Kidney epithelial cell (primary cell): ENCODE results near the gene ZNF649. TPM values are rescaled to one million over a fixed set of nuclear protein-coding genes. Genes with fewer than 3 reads are reported as not detected.
A peak's percentile ranks its signal among the peaks of the same experiment; 100 is the strongest.

ENCODE experiments used
- DNase-seq: peaks from one replicate; pipeline ENCODE4 v3.0.0-alpha.2; 2010; ENCODE audit warnings: low read depth
- H3K27me3 ChIP-seq: 2 replicates; pipeline ENCODE4 v1.6.0; 2011; ENCODE audit warnings: low read length; ENCODE audit not compliant: control insufficient read depth, insufficient read depth
- H3K36me3 ChIP-seq: 2 replicates; pipeline ENCODE4 v1.5.1; 2011; ENCODE audit warnings: low read length; ENCODE audit not compliant: control insufficient read depth, insufficient read depth
- H3K4me3 ChIP-seq: 2 replicates; pipeline ENCODE4 v1.5.1; 2011; ENCODE audit warnings: low read depth, mild to moderate bottlenecking, control low read depth, low read length
- CTCF ChIP-seq: IDR thresholded peaks from 2 replicates; pipeline ENCODE4 v1.5.1; 2011; ENCODE audit warnings: mild to moderate bottlenecking, moderate library complexity, low read length, control low read depth, inconsistent platforms; ENCODE audit not compliant: insufficient read depth, poor library complexity, severe bottlenecking
- total RNA-seq: library from RNA; depleted of rRNA; stranded (reverse); fragments of >200 nt; gene quantifications from 2 replicates; pipeline ENCODE4 v1.2.3, GENCODE V29; 2015

ZNF649 gene
- total RNA-seq = 10.3 and 10.6 TPM in 2 replicates

- Histone ChIP-seq H3K27me3 (no peaks in the 10 kb centered on the region), H3K4me3 (peak within 1 kb of the TSS; percentile 95), H3K36me3 (no peaks in the 10 kb centered on the region)
- TF ChIP-seq CTCF = no peak
- peak; percentile 49 for DNase-seq
Measured at GRCh38 chr19:51904331-51905165, at the start of gene ZNF649. Gene ZNF649, minus strand, starts transcription at chr19:51905017. Its CDS starts 4,910 bp downstream, at chr19:51900107.

GRCh38 chr19:51948975-51949374, 44.2 kb upstream of the ZNF649 start:
- peaks cover 2% of the 10 kb centered on the region for H3K36me3 ChIP-seq
- no peak for DNase-seq
- peak overlapping the region; percentile 14 for H3K4me3 ChIP-seq
- no peak for TF ChIP-seq CTCF
- no peaks in the 10 kb centered on the region for H3K27me3 ChIP-seq

GRCh38 chr19:51946602-51947001, 41.8 kb upstream of the ZNF649 start:
- no peak for TF ChIP-seq CTCF
- Histone ChIP-seq H3K27me3 (no peaks in the 10 kb centered on the region), H3K36me3 (peaks cover 2% of the 10 kb centered on the region), H3K4me3 (no peak overlapping the region)
- DNase-seq = no peak

GRCh38 chr19:51944798-51945552, 40.2 kb upstream of the ZNF649 start:
- Histone ChIP-seq H3K36me3 (peaks cover 4% of the 10 kb centered on the region), H3K27me3 (no peaks in the 10 kb centered on the region), H3K4me3 (no peak overlapping the region)
- DNase-seq = no peak
- no peak for TF ChIP-seq CTCF

- peaks cover 4% of the 10 kb centered on the region for H3K36me3 ChIP-seq
- no peaks in the 10 kb centered on the region for H3K27me3 ChIP-seq
- no peak overlapping the region for H3K4me3 ChIP-seq
- no peak for TF ChIP-seq CTCF
- no peak for DNase-seq
Measured at GRCh38 chr19:51938936-51939335, 34.1 kb upstream of the ZNF649 start.
